Tibial nerve (tissue), 4 donors: ENCODE measurements around the gene SUGCT.

ENCODE experiments used
- CTCF ChIP-seq, 5 experiments: fragments of 200-600 bp in 3 of 5; fragments of 450-650 bp in 2 of 5; sonication (generic) in 3 of 5; IDR thresholded peaks; one replicate each; pipeline ENCODE4 v1.5.1; 2016 to 2019; ENCODE audit warnings: antibody characterized with exemption in 5 of 5, mild to moderate bottlenecking in 3 of 5, moderate library complexity in 2 of 5
- EP300 ChIP-seq, 2 donors: sonication (generic); formaldehyde crosslinking; IDR thresholded peaks; one replicate each; pipeline ENCODE4 v1.6.1; 2017; ENCODE audit warnings: antibody characterized with exemption in 2 of 2, mild to moderate bottlenecking in 1 of 2
- POLR2A ChIP-seq, 2 donors: fragments of 450-650 bp; IDR thresholded peaks; one replicate each; pipeline ENCODE4 v1.6.1; 2017; ENCODE audit warnings: antibody characterized with exemption in 2 of 2, mild to moderate bottlenecking in 2 of 2, moderate library complexity in 2 of 2

- TF ChIP-seq CTCF (IDR thresholded peaks at IDR 0.05) (no peak), EP300 (IDR thresholded peaks at IDR 0.05) (no peak), POLR2A (IDR thresholded peaks at IDR 0.05) (no peak)
These were observed 78.5 kb downstream of the SUGCT start for GRCh38 chr7:40213291-40213690.
